Stimulated activated CD8-positive, alpha-beta memory T cell treated with anti-CD3 and anti-CD28 coated beads, Interleukin-15, amount 100 ng/mL, for 4 hours (primary cell): ENCODE results near the gene MRPS22.
"Not testable (repeated sequence)": the region's sequence is repeated elsewhere in the genome, so short reads cannot be mapped to it uniquely, and the experiment has no call there.

ENCODE experiments used
- DNase-seq, 2 donors: peaks; one replicate each; pipeline ENCODE4 v3.0.0-alpha.2; 2020; ENCODE audit warnings: low read depth in 2 of 2

MRPS22 gene

DNA sequence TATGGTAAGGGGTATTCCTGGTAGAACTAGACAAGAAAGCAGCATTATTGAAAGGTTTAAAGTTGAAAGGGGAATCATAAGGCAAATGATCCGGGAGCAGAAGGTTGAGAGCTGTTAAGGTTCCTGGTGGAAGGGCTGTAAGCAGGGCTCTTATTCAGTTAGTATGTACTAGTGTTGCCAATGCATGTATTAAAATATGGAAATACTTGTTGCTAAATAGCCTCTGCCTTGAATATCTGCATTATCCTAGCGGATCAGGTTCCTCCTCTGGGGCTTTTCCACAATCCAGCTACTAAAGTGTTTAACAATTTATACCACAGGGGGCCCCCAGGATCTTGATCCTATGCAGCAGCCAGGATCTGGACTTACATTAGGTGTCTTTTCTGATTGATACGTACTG is 52.9 kb downstream of the MRPS22 start:
- DNase-seq, result no peak

DNA sequence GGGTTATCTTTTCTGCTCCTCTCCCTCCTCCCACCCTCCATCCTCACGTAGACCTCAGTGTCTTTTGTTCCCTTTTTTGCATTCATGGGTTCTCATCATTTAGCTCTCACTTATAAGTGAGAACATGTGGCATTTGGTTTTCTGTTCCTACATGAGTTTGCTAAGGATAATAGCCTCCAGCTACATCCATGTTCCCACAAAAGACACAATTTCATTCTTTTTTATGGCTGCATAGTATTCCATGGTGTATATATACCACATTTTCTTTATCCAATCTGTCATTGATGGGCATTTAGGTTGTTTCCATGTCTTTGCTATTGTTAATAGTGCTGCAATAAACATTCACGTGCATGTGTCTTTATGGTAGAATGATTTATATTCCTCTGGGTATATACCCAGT is 57.3 kb downstream of the MRPS22 start:
- DNase-seq, result not testable (repeated sequence)
